ENCODE data around the gene GJD4.

GJD4 gene

GRCh38 chr10:35569836-35570235 lies 35.3 kb upstream of the GJD4 start:
- no peaks in the 10 kb centered on the region for H3K27me3 ChIP-seq (ENCODE audit: insufficient read depth, low read depth)
- no peak overlapping the region for H3K4me2 ChIP-seq
- no peak overlapping the region for H2AFZ ChIP-seq (ENCODE audit: low read depth)
- H3K27ac ChIP-seq: no peak overlapping the region
- no peaks in the 10 kb centered on the region for H3K79me2 ChIP-seq (ENCODE audit: insufficient read depth, low read depth)
- no peak for TF ChIP-seq CTCF (conservative IDR thresholded peaks at IDR 0.05; ENCODE audit: low read depth, low read length)
- H3K9ac ChIP-seq: no peak overlapping the region
- no peaks in the 10 kb centered on the region for H3K4me1 ChIP-seq (ENCODE audit: low read depth, poor library complexity, severe bottlenecking)
- no peaks in the 10 kb centered on the region for H3K36me3 ChIP-seq (ENCODE audit: insufficient read depth)
- no peak overlapping the region for H3K4me3 ChIP-seq (IDR thresholded peaks at IDR 0.05; ENCODE audit: insufficient read depth, low read depth, low read length)
- H4K20me1 ChIP-seq (ENCODE audit: insufficient read depth): no peaks in the 10 kb centered on the region

- H3K36me3 ChIP-seq (ENCODE audit: insufficient read depth): no peaks in the 10 kb centered on the region
- H4K20me1 ChIP-seq (ENCODE audit: insufficient read depth): no peaks in the 10 kb centered on the region
- no peaks in the 10 kb centered on the region for H3K4me1 ChIP-seq (ENCODE audit: low read depth, poor library complexity, severe bottlenecking)
- no peak overlapping the region for H3K4me2 ChIP-seq
- H3K27ac ChIP-seq: no peak overlapping the region
- no peaks in the 10 kb centered on the region for H3K79me2 ChIP-seq (ENCODE audit: insufficient read depth, low read depth)
- TF ChIP-seq CTCF (conservative IDR thresholded peaks at IDR 0.05; ENCODE audit: low read depth, low read length): no peak
- no peak overlapping the region for H2AFZ ChIP-seq (ENCODE audit: low read depth)
- no peak overlapping the region for H3K4me3 ChIP-seq (IDR thresholded peaks at IDR 0.05; ENCODE audit: insufficient read depth, low read depth, low read length)
- no peak overlapping the region for H3K9ac ChIP-seq
- no peaks in the 10 kb centered on the region for H3K27me3 ChIP-seq (ENCODE audit: insufficient read depth, low read depth)
Measured at GRCh38 chr10:35570397-35570796, 34.7 kb upstream of the GJD4 start.

- no peak overlapping the region for H3K4me2 ChIP-seq
Measured at GRCh38 chr10:35572583-35572982, 32.6 kb upstream of the GJD4 start.

GRCh38 chr10:35573796-35574195 lies 31.3 kb upstream of the GJD4 start:
- Histone ChIP-seq H3K4me2 (no peak overlapping the region), H3K4me1 (ENCODE audit: low read depth, poor library complexity, severe bottlenecking) (no peaks in the 10 kb centered on the region), H3K27ac (no peak overlapping the region), H3K9ac (no peak overlapping the region), H4K20me1 (ENCODE audit: insufficient read depth) (no peaks in the 10 kb centered on the region), H3K36me3 (ENCODE audit: insufficient read depth) (no peaks in the 10 kb centered on the region), H3K4me3 (IDR thresholded peaks at IDR 0.05; ENCODE audit: insufficient read depth, low read depth, low read length) (no peak overlapping the region), H3K27me3 (ENCODE audit: insufficient read depth, low read depth) (no peaks in the 10 kb centered on the region), H2AFZ (ENCODE audit: low read depth) (no peak overlapping the region), H3K79me2 (ENCODE audit: insufficient read depth, low read depth) (no peaks in the 10 kb centered on the region)
- TF ChIP-seq CTCF (conservative IDR thresholded peaks at IDR 0.05; ENCODE audit: low read depth, low read length): no peak

More at GRCh38 chr10:35572583-35572982, 32.6 kb upstream of the GJD4 start:
- H3K27ac ChIP-seq: no peak overlapping the region
- no peak overlapping the region for H2AFZ ChIP-seq (ENCODE audit: low read depth)
- TF ChIP-seq CTCF (conservative IDR thresholded peaks at IDR 0.05; ENCODE audit: low read depth, low read length): no peak
- no peaks in the 10 kb centered on the region for H3K79me2 ChIP-seq (ENCODE audit: insufficient read depth, low read depth)
- no peaks in the 10 kb centered on the region for H3K4me1 ChIP-seq (ENCODE audit: low read depth, poor library complexity, severe bottlenecking)
- no peaks in the 10 kb centered on the region for H4K20me1 ChIP-seq (ENCODE audit: insufficient read depth)
- H3K9ac ChIP-seq: no peak overlapping the region
- H3K27me3 ChIP-seq (ENCODE audit: insufficient read depth, low read depth): no peaks in the 10 kb centered on the region
- no peaks in the 10 kb centered on the region for H3K36me3 ChIP-seq (ENCODE audit: insufficient read depth)
- H3K4me3 ChIP-seq (IDR thresholded peaks at IDR 0.05; ENCODE audit: insufficient read depth, low read depth, low read length): no peak overlapping the region

Data from KMS-11 (cell line).